A549 (cell line): ENCODE measurements around the gene PLCB2. TPM values are rescaled to one million over a fixed set of nuclear protein-coding genes. Genes with fewer than 3 reads are reported as not detected.

ENCODE experiments used
- ATAC-seq, 2 experiments: fragments of 200-7000 bp in 1 of 2; fragments of >200 bp in 1 of 2; cut with Nextera tagmentation in 1 of 2; cut with Tn5 transposase in 1 of 2; 3 replicates each; pipeline versions ENCODE4 v1.8.0 to v1.9.1; 2018 to 2020; ENCODE audit warnings: mild to moderate bottlenecking in 1 of 2, moderate library complexity in 1 of 2
- CTCF ChIA-PET: fragments of 300-600 bp; sonication (Branson Sonifier 250); formaldehyde crosslinking; extraction: SDS; loops from one replicate; lab custom pipeline; 2021; ENCODE audit warnings: antibody characterized with exemption, inconsistent platforms; lab: Yijun Ruan, JAX
- POLR2A ChIA-PET: fragments of 350-600 bp; formaldehyde crosslinking; extraction: SDS; loops from one replicate; lab custom pipeline; 2021; ENCODE audit warnings: antibody characterized with exemption, inconsistent platforms; lab: Yijun Ruan, JAX
- DNase-seq, 2 experiments: peaks; one replicate each; pipeline versions ENCODE4 v3.0.0 to v3.0.0-alpha.2; 2011 to 2016; ENCODE audit warnings: low read depth in 1 of 2, low spot score in 1 of 2
- FAIRE-seq: peaks from 2 replicates; lab custom pipeline; 2011; peaks lifted over from hg19 to GRCh38; lab: Jason Lieb, UNC
- H3K27ac ChIP-seq, 2 experiments: fragments of >200 bp; sonication (Bioruptor Twin); formaldehyde crosslinking; 3 replicates each; pipeline ENCODE4 v1.5.1; 2016 to 2017
- H3K4me1 ChIP-seq: fragments of >200 bp; sonication (Bioruptor Twin); formaldehyde crosslinking; 3 replicates; pipeline ENCODE4 v1.6.1; 2016
- H3K4me2 ChIP-seq: fragments of >200 bp; sonication (Bioruptor Twin); formaldehyde crosslinking; 3 replicates; pipeline ENCODE4 v1.6.1; 2016
- H3K4me3 ChIP-seq: fragments of >200 bp; sonication (Bioruptor Twin); formaldehyde crosslinking; 3 replicates; pipeline ENCODE4 v1.5.1; 2016
- H3K9me3 ChIP-seq: fragments of >200 bp; sonication (Bioruptor Twin); formaldehyde crosslinking; 3 replicates; pipeline ENCODE4 v1.6.1; 2016
- ATOH8 ChIP-seq: fragments of 250-450 bp; sonication (Bioruptor Pico); IDR thresholded peaks from 2 replicates; pipeline ENCODE4 v1.5.0; 2020; ENCODE audit warnings: low read depth, mild to moderate bottlenecking, moderate library complexity
- BHLHE40 ChIP-seq: IDR thresholded peaks from 2 replicates; pipeline ENCODE4 v1.6.1; 2012; ENCODE audit warnings: low read depth, low read length, inconsistent platforms
- CBX2 ChIP-seq: fragments of 200-600 bp; sonication (generic); IDR thresholded peaks from 2 replicates; pipeline ENCODE4 v1.6.1; 2016; ENCODE audit warnings: low read depth, mild to moderate bottlenecking, borderline replicate concordance
- CBX8 ChIP-seq: fragments of 200-600 bp; sonication (generic); IDR thresholded peaks from 2 replicates; pipeline ENCODE4 v1.6.1; 2016
- CEBPB ChIP-seq, 2 experiments: fragments of >200 bp in 1 of 2; sonication (Bioruptor Twin) in 1 of 2; formaldehyde crosslinking in 1 of 2; IDR thresholded peaks; 2 replicates each; pipeline ENCODE4 v1.6.1; 2012 to 2016
- CHD4 ChIP-seq: fragments of 200-600 bp; sonication (generic); IDR thresholded peaks from 2 replicates; pipeline ENCODE4 v1.6.1; 2016; ENCODE audit warnings: antibody characterized with exemption, mild to moderate bottlenecking, borderline replicate concordance
- EHF ChIP-seq: fragments of 250-450 bp; sonication (Bioruptor Pico); IDR thresholded peaks from 2 replicates; pipeline ENCODE4 v1.5.0; 2020; ENCODE audit warnings: mild to moderate bottlenecking
- EP300 ChIP-seq, 2 experiments: fragments of >200 bp; sonication (Bioruptor Twin); formaldehyde crosslinking; IDR thresholded peaks; 2 replicates in 1 of 2; 3 replicates in 1 of 2; pipeline ENCODE4 v1.6.1; 2016 to 2017
- GATA3 ChIP-seq: IDR thresholded peaks from 2 replicates; pipeline ENCODE4 v1.6.1; 2012; ENCODE audit warnings: borderline replicate concordance
- HDAC2 ChIP-seq: fragments of 200-600 bp; sonication (generic); IDR thresholded peaks from 2 replicates; pipeline ENCODE4 v1.6.1; 2016
- HMGXB4 ChIP-seq: fragments of 250-450 bp; sonication (Bioruptor Pico); IDR thresholded peaks from 2 replicates; pipeline ENCODE4 v1.5.0; 2021; ENCODE audit warnings: mild to moderate bottlenecking, moderate library complexity, borderline replicate concordance
- HOXA7 ChIP-seq: fragments of 250-450 bp; sonication (Bioruptor Pico); IDR thresholded peaks from 2 replicates; pipeline ENCODE4 v1.5.0; 2020; ENCODE audit warnings: mild to moderate bottlenecking, moderate library complexity
- HOXB13 ChIP-seq: fragments of 250-450 bp; sonication (Bioruptor Pico); IDR thresholded peaks from 2 replicates; pipeline ENCODE4 v1.5.0; 2020; ENCODE audit warnings: low read depth, mild to moderate bottlenecking, moderate library complexity
- JUN ChIP-seq, 2 experiments: fragments of >200 bp; sonication (Bioruptor Twin); formaldehyde crosslinking; IDR thresholded peaks; 2 replicates in 1 of 2; 3 replicates in 1 of 2; pipeline ENCODE4 v1.6.1; 2016 to 2017
- JUNB ChIP-seq: fragments of >200 bp; sonication (Bioruptor Twin); formaldehyde crosslinking; IDR thresholded peaks from 2 replicates; pipeline ENCODE4 v1.6.1; 2016
- MYC ChIP-seq: IDR thresholded peaks from 2 replicates; pipeline ENCODE4 v1.6.1; 2012; ENCODE audit warnings: mild to moderate bottlenecking, inconsistent platforms, low read length, improper control_type of control experiment, borderline replicate concordance
- NPAS2 ChIP-seq: fragments of 250-450 bp; sonication (Bioruptor Pico); IDR thresholded peaks from 2 replicates; pipeline ENCODE4 v1.8.0; 2022; ENCODE audit warnings: mild to moderate bottlenecking, moderate library complexity, borderline replicate concordance
- RAD21 ChIP-seq, 2 experiments: fragments of >200 bp in 1 of 2; sonication (Bioruptor Twin) in 1 of 2; formaldehyde crosslinking in 1 of 2; IDR thresholded peaks in 1 of 2; conservative IDR thresholded peaks in 1 of 2; 2 replicates in 1 of 2; 3 replicates in 1 of 2; pipeline ENCODE4 v1.6.1; 2012 to 2018; ENCODE audit warnings: inconsistent platforms in 1 of 2
- RARB ChIP-seq: fragments of 250-450 bp; sonication (Bioruptor Pico); IDR thresholded peaks from 2 replicates; pipeline ENCODE4 v1.8.0; 2021; ENCODE audit warnings: mild to moderate bottlenecking, moderate library complexity
- RNF2 ChIP-seq: fragments of 200-600 bp; sonication (generic); IDR thresholded peaks from 2 replicates; pipeline ENCODE4 v1.6.1; 2016; ENCODE audit warnings: low read depth, mild to moderate bottlenecking, antibody characterized with exemption, moderate library complexity, borderline replicate concordance
- SMC3 ChIP-seq: fragments of >200 bp; sonication (Bioruptor Twin); formaldehyde crosslinking; IDR thresholded peaks from 3 replicates; pipeline ENCODE4 v1.6.1; 2018; ENCODE audit warnings: inconsistent platforms
- TP53 ChIP-seq: fragments of 250-450 bp; sonication (Bioruptor Pico); IDR thresholded peaks from 2 replicates; pipeline ENCODE4 v1.5.0; 2021; ENCODE audit warnings: mild to moderate bottlenecking, moderate library complexity
- ZC3H11A ChIP-seq: fragments of 450-650 bp; IDR thresholded peaks from 2 replicates; pipeline ENCODE4 v1.6.1; 2014; ENCODE audit warnings: antibody characterized with exemption, mild to moderate bottlenecking
- ZFP36 ChIP-seq: fragments of 450-650 bp; IDR thresholded peaks from 2 replicates; pipeline ENCODE4 v1.6.1; 2014; ENCODE audit warnings: borderline replicate concordance; ENCODE audit not compliant: partially characterized antibody
- ZNF302 ChIP-seq: fragments of 250-450 bp; sonication (Bioruptor Pico); IDR thresholded peaks from 2 replicates; pipeline ENCODE4 v1.9.0; 2021; ENCODE audit warnings: inconsistent platforms, mild to moderate bottlenecking, moderate library complexity
- ZSCAN20 ChIP-seq: fragments of 250-450 bp; sonication (Bioruptor Pico); IDR thresholded peaks from 2 replicates; pipeline ENCODE4 v1.8.0; 2022; ENCODE audit warnings: mild to moderate bottlenecking, moderate library complexity
- WGBS: methylation state at CpG from one replicate; pipeline ENCODE4 v1.1.6; 2017; ENCODE audit errors: missing lambda C conversion rate; 5-methylcytosine and 5-hydroxymethylcytosine counted together
- polyA plus RNA-seq, 4 experiments: library from polyadenylated mRNA; depleted of rRNA in 3 of 4; stranded (reverse); fragments of >200 nt; fragmentation: RNase III in 1 of 4; extraction: RNeasy Plus Mini Kit Qiagen cat#74134 plus additional on column Dnase treatment in 1 of 4; gene quantifications; 2 replicates in 3 of 4; 3 replicates in 1 of 4; pipeline ENCODE4 v1.2.3, GENCODE V29; 2011 to 2017

PLCB2 gene
- polyA plus RNA-seq, 2 of the 4 experiments (the other 2 are of a cell fraction): 0.30 to 0.49 TPM

GRCh38 chr15:40296561-40297230 is 11.0 kb downstream of the PLCB2 start:
- no peak overlapping the region for H3K4me2 ChIP-seq
- peaks cover 6% of the 10 kb centered on the region; the same call in 2 of the 3 replicates for H3K9me3 ChIP-seq
- FAIRE-seq (no peak), DNase-seq (no peak), ATAC-seq (no peak)
- no peak for TF ChIP-seq ZNF302 (CRISPR knock-in tag)
- TF ChIP-seq TP53 (CRISPR knock-in tag): no peak
- TF ChIP-seq RAD21 (conservative IDR thresholded peaks at IDR 0.05 in 1 of 2, IDR thresholded peaks at IDR 0.05 in 1 of 2): no peak
- TF ChIP-seq RNF2: no peak
- TF ChIP-seq MYC: no peak
- no peak for TF ChIP-seq HDAC2
- no peak for TF ChIP-seq GATA3
- TF ChIP-seq SMC3: no peak
- TF ChIP-seq CBX8: no peak
- no peak for TF ChIP-seq CEBPB (IDR thresholded peaks at IDR 0.05)
- no peak for TF ChIP-seq CHD4
- no peak for TF ChIP-seq HOXB13
- TF ChIP-seq NPAS2 (CRISPR knock-in tag): no peak
- H3K27ac ChIP-seq: no peak overlapping the region
- WGBS: 66% methylated on average over 4 of the region's 5 CpGs
- ChIA-PET POLR2A (no interaction called here), CTCF (interaction anchor here (1.1 to 1.6 kb wide), 6 partner anchors 13 to 80 kb away, joined by 3 to 7 read pairs (median 4); partner anchors contain the start of gene ANKRD63)
- H3K4me1 ChIP-seq: no peaks in the 10 kb centered on the region
- H3K4me3 ChIP-seq: no peak overlapping the region

GRCh38 chr15:40295877-40296560 is 11.7 kb downstream of the PLCB2 start:
- no peak overlapping the region for H3K4me2 ChIP-seq
- 41% methylated on average over 9 of the region's 12 CpGs for WGBS
- FAIRE-seq: no peak
- H3K27ac ChIP-seq: no peak overlapping the region
- H3K4me1 ChIP-seq: no peaks in the 10 kb centered on the region
- no peak for ATAC-seq
- TF ChIP-seq EHF: no peak
- TF ChIP-seq HMGXB4: no peak
- no peak for TF ChIP-seq CEBPB (IDR thresholded peaks at IDR 0.05)
- TF ChIP-seq CBX2: no peak
- no peak for TF ChIP-seq RARB (CRISPR knock-in tag)
- no peak for TF ChIP-seq HOXB13
- TF ChIP-seq CBX8: no peak
- no peak for TF ChIP-seq ZFP36
- no peak for TF ChIP-seq ZC3H11A
- no peak for TF ChIP-seq RAD21 (conservative IDR thresholded peaks at IDR 0.05 in 1 of 2, IDR thresholded peaks at IDR 0.05 in 1 of 2)
- no peak for TF ChIP-seq HOXA7 (CRISPR knock-in tag)
- TF ChIP-seq JUN (IDR thresholded peaks at IDR 0.05): no peak
- TF ChIP-seq BHLHE40: no peak
- no peak for TF ChIP-seq ATOH8 (CRISPR knock-in tag)
- TF ChIP-seq JUNB: no peak
- no peak for TF ChIP-seq ZNF302 (CRISPR knock-in tag)
- no peak for TF ChIP-seq ZSCAN20 (CRISPR knock-in tag)
- TF ChIP-seq EP300 (IDR thresholded peaks at IDR 0.05): no peak
- POLR2A ChIA-PET: no interaction called here
- no peak for DNase-seq
- peaks cover 6% of the 10 kb centered on the region; the same call in 2 of the 3 replicates for H3K9me3 ChIP-seq
- CTCF ChIA-PET: interaction anchor here (1.1 to 1.6 kb wide), 7 partner anchors 14 to 79 kb away, joined by 3 to 7 read pairs (median 3); no protein-coding TSS in a partner anchor
- no peak overlapping the region for H3K4me3 ChIP-seq
